ENCODE data around the gene OLFM1.

The OLFM1 gene

DNA sequence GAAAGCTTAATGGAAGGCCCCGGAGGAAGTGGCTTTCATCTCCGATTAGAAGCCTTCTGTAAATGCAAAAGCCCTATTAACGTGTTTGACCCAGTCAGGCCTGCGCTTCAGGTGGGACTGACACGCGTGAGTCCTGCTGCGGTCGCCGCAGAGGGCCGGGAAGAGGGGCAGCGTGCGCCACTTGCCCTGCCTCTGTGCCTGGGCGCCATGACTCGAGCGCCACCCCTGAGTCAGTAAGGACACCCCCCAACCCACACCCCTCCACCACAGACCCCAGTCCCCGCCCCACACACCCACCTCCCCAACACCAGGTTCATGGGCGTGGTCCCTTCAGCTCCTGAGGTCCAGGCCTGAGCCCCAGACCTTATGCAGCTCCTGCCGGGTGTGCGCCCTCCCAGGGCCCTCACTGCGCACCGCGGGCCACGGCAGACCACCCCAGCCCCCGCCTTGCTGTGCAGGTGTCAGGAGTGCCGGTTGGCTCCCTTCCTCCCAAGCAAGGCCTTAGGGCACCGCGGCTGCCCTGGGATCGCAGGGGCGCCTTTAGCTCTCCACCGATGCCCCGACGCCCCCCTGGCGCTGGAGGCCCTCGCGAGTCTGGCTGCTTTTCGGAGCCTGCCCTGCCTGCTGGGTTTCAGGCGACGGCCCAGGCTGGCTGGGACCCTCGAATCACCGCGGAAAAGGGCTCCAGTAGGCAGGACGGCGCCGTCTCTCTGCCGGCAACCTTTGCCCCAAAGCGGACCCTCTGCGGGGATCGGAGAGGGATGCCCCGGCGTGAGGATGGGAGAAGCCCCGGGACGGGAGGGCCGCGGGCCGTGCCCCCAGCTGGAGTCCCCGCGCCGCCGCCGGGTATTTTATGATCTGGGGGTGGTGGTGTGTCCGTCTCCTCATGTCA lies 625 bp upstream of the OLFM1 start:
- no peak for DNase-seq (ENCODE audit: extremely low spot score, insufficient read length, low read depth)
- no peak for FAIRE-seq

DNA sequence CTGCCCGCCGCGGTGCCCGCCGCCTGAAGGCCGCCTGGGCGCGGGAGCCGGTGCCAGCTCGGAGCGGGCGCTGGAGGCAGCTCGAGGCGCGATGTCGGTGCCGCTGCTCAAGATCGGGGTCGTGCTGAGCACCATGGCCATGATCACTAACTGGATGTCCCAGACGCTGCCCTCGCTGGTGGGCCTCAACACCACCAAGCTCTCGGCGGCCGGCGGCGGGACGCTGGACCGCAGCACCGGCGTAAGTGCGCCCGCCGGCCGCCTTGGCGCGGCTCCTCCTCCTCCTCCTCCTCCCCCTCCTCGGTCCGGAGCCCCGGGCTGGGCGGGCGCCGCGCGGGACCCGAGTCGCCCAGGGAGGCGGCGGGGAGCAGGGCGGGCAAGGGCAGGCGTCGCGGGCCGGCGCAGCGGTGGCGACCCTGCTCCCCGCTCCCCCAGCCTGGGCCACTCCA lies 455 bp downstream of the OLFM1 start:
- no peak for FAIRE-seq

GRCh38 chr9:135088348-135088978 lies 995 bp downstream of the OLFM1 start:
- FAIRE-seq = no peak
- DNase-seq (ENCODE audit: extremely low spot score, insufficient read length, low read depth) = no peak

More for the DNA sequence above, 455 bp downstream of the OLFM1 start:
- no peak for DNase-seq (ENCODE audit: extremely low spot score, insufficient read length, low read depth)

- FAIRE-seq (no peak), DNase-seq (ENCODE audit: extremely low spot score, insufficient read length, low read depth) (no peak)
Observed at GRCh38 chr9:135088979-135089847, 1.7 kb downstream of the OLFM1 start.

GRCh38 chr9:135090081-135090480 lies 2.6 kb downstream of the OLFM1 start:
- FAIRE-seq (no peak), DNase-seq (ENCODE audit: extremely low spot score, insufficient read length, low read depth) (no peak)

DNA sequence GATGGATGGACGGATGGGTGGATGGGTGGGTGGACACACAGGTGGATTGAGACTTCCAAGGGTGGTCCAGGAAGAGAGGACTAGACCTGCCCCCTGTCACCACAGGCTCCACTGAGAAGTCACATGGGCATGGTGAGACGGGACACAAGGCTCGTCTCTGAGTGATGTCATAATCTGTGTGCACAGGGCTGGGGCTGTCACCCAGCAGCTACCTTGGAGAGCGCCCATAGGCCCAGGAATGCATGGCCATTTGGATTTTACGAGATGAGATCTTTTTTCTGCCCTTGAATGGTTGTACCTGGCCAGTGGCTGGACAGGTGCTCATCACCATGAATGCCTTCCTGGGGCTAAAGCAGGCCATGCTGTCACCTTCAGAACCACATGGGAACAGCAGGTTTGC lies 3.1 kb downstream of the OLFM1 start:
- FAIRE-seq (no peak), DNase-seq (ENCODE audit: extremely low spot score, insufficient read length, low read depth) (no peak)

DNA sequence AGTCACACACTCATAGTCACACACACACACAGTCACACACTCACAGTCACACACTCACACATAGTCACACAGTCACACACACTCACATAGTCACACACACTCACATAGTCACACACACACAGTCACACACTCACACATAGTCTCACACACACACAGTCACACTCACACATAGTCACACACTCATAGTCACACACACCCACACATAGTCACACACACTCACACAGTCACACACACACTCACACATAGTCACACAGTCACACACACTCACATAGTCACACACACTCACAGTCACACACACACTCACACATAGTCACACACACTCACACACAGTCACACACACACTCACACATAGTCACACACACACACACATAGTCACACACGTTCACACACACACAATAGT lies 4.1 kb downstream of the OLFM1 start:
- FAIRE-seq (no peak), DNase-seq (ENCODE audit: extremely low spot score, insufficient read length, low read depth) (no peak)

- no peak for FAIRE-seq
- DNase-seq (ENCODE audit: extremely low spot score, insufficient read length, low read depth) = no peak
Observed at GRCh38 chr9:135093111-135093510, 5.6 kb downstream of the OLFM1 start.

GRCh38 chr9:135093911-135094584 lies 6.6 kb downstream of the OLFM1 start:
- DNase-seq (ENCODE audit: extremely low spot score, insufficient read length, low read depth) (no peak), FAIRE-seq (no peak)

GRCh38 chr9:135095470-135096407 lies 8.3 kb downstream of the OLFM1 start:
- FAIRE-seq (no peak), DNase-seq (ENCODE audit: extremely low spot score, insufficient read length, low read depth) (no peak)

- FAIRE-seq (no peak), DNase-seq (ENCODE audit: extremely low spot score, insufficient read length, low read depth) (no peak)
Observed at GRCh38 chr9:135096408-135096895, 9.0 kb downstream of the OLFM1 start.

GRCh38 chr9:135098400-135099105 lies 11.1 kb downstream of the OLFM1 start:
- FAIRE-seq (no peak), DNase-seq (ENCODE audit: extremely low spot score, insufficient read length, low read depth) (no peak)

GRCh38 chr9:135099574-135099973 lies 12.1 kb downstream of the OLFM1 start:
- DNase-seq (ENCODE audit: extremely low spot score, insufficient read length, low read depth) (no peak), FAIRE-seq (no peak)

GRCh38 chr9:135100241-135100681 lies 12.8 kb downstream of the OLFM1 start:
- FAIRE-seq (no peak), DNase-seq (ENCODE audit: extremely low spot score, insufficient read length, low read depth) (no peak)

- no peak for DNase-seq (ENCODE audit: extremely low spot score, insufficient read length, low read depth)
- no peak for FAIRE-seq
Observed at GRCh38 chr9:135100725-135101410, 13.4 kb downstream of the OLFM1 start.

DNA sequence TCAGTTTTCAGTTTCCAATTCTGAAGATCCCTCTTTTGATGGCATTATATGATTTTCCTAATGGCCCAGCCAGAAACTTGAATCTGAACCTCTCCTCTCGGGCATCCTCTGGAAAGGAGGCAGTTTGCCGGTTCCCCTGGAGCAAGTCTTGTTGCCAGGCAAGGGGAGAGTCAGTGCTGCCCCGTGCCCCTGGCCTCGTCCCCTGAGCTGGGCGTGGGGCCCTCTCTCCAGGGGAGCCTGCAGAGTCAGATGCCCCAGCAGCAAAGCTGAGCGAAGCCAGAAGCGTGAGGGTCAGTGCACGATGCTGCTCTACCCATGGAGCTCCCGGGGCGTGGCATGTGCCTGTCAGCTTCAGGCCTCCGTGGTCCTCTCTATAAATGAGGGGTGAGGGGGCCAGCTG lies 14.0 kb downstream of the OLFM1 start:
- FAIRE-seq = no peak
- DNase-seq (ENCODE audit: extremely low spot score, insufficient read length, low read depth) = no peak

DNA sequence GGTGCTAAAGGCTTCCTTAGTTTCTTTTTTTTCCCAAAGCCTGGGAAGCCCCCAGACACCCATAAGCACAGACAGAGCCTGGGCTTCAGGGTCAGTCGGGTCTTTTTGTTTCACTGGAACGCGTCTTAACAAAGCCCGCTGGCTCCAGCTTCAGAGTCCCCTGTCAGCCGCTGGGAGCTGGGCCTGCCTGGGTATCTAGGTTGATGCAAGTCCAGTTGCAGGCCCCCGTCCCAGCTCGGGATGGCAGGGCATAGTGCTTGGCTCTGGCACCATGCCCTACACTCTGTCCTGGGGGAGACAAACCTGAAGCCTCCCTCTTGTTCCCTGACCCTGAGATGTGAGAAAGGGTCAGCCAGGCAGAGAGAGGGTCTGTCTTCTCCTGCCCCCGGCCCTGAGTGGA lies 14.5 kb downstream of the OLFM1 start:
- no peak for DNase-seq (ENCODE audit: extremely low spot score, insufficient read length, low read depth)
- FAIRE-seq = no peak

DNA sequence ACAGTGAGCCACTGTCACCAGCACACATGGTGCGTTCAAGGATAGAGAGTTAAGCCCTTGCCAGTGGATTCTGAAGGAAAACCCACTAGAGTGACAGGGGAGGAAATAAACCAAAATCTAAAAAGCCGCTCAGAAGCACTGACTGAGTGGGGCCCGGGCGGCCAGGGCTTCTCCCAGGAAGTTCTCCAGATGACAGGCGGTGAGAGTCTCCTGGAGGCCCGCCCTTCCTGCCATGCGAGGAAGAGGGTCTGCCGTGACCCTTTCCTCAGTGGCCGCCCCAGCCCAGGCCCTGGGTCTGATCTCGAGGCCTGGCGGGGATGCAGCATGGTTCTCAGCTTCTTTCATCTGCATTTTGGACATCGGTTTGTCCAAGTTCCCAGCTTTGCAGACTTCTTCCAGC lies 14.9 kb downstream of the OLFM1 start:
- no peak for DNase-seq (ENCODE audit: extremely low spot score, insufficient read length, low read depth)
- no peak for FAIRE-seq
